ENCODE measurements around the gene LIMS2.

GRCh38 chr2:127658641-127659407 is 16.5 kb downstream of the LIMS2 start:
- TF ChIP-seq EZH2phosphoT487 (IDR thresholded peaks at IDR 0.05; ENCODE audit: borderline replicate concordance, low read depth, low read length) (no peak), CTCF (conservative IDR thresholded peaks at IDR 0.05; ENCODE audit: low read length) (no peak)
